ENCODE measurements around the gene HPCAL1. TPM values are rescaled to one million over a fixed set of nuclear protein-coding genes. Genes with fewer than 3 reads are reported as not detected.

HPCAL1 gene
- total RNA-seq, 1 donor, result 34.7 TPM

- Histone ChIP-seq H3K4me1 (ENCODE audit: insufficient read depth, low read length) (peaks cover 5% of the 10 kb centered on the region), H3K27me3 (ENCODE audit: insufficient read depth, low read length) (no peaks in the 10 kb centered on the region), H3K9me3 (ENCODE audit: low read depth, low read length) (no peaks in the 10 kb centered on the region), H3K4me3 (ENCODE audit: low read length) (no peak overlapping the region)
These were observed 9.8 kb downstream of the HPCAL1 start for GRCh38 chr2:10312437-10312957.

GRCh38 chr2:10316336-10316735 lies 13.6 kb downstream of the HPCAL1 start:
- Histone ChIP-seq H3K4me1 (ENCODE audit: insufficient read depth, low read length) (no peaks in the 10 kb centered on the region), H3K27me3 (ENCODE audit: insufficient read depth, low read length) (no peaks in the 10 kb centered on the region), H3K9me3 (ENCODE audit: low read depth, low read length) (no peaks in the 10 kb centered on the region), H3K4me3 (ENCODE audit: low read length) (no peak overlapping the region)

DNA sequence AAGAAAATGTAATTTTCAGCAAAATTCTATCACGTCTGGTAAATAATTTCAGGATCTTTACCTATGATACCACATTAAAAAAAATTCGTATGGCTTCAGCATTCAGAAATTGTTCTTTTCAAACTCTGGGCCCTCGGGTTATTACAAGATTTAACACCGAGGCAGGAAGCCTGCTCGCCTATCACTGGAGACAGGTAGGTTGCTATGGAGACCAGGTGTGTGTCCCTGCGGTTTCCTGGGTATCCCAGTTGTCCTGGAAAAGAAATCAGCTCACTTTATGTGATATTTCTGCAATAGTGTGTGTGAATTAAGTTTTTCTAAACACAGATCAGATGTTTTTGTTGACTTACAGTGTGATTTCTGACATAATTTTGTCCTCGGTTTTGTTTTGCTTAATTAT lies 14.2 kb downstream of the HPCAL1 start:
- no peaks in the 10 kb centered on the region for H3K27me3 ChIP-seq (ENCODE audit: insufficient read depth, low read length)
- no peaks in the 10 kb centered on the region for H3K4me1 ChIP-seq (ENCODE audit: insufficient read depth, low read length)
- no peak overlapping the region for H3K4me3 ChIP-seq (ENCODE audit: low read length)
- H3K9me3 ChIP-seq (ENCODE audit: low read depth, low read length), result no peaks in the 10 kb centered on the region

GRCh38 chr2:10317646-10318045 lies 14.9 kb downstream of the HPCAL1 start:
- Histone ChIP-seq H3K4me3 (ENCODE audit: low read length) (no peak overlapping the region), H3K27me3 (ENCODE audit: insufficient read depth, low read length) (no peaks in the 10 kb centered on the region), H3K9me3 (ENCODE audit: low read depth, low read length) (no peaks in the 10 kb centered on the region), H3K4me1 (ENCODE audit: insufficient read depth, low read length) (no peaks in the 10 kb centered on the region)

GRCh38 chr2:10318345-10318744 lies 15.6 kb downstream of the HPCAL1 start:
- Histone ChIP-seq H3K9me3 (ENCODE audit: low read depth, low read length) (no peaks in the 10 kb centered on the region), H3K4me3 (ENCODE audit: low read length) (no peak overlapping the region), H3K4me1 (ENCODE audit: insufficient read depth, low read length) (no peaks in the 10 kb centered on the region), H3K27me3 (ENCODE audit: insufficient read depth, low read length) (no peaks in the 10 kb centered on the region)

GRCh38 chr2:10319892-10320574 lies 17.3 kb downstream of the HPCAL1 start:
- no peaks in the 10 kb centered on the region for H3K27me3 ChIP-seq (ENCODE audit: insufficient read depth, low read length)
- no peaks in the 10 kb centered on the region for H3K9me3 ChIP-seq (ENCODE audit: low read depth, low read length)

DNA sequence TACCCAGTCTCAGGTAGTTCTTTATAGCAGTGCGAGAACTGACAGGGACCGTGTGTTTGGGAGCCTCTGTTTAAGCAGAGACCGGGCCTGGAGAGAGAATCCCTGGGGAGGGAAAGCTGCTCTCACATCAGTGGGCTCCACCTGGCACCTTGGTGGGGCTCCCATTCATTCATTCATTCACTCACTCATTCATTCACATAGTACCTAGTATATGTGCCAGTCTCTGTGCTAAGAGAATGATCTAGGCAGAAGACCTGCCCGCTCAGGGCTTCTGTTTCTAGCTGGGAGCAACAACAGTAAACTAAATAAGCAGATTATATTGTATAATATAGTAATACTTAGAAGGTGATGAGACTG lies 17.8 kb downstream of the HPCAL1 start:
- peaks cover 13% of the 10 kb centered on the region for H3K4me1 ChIP-seq (ENCODE audit: insufficient read depth, low read length)
- H3K9me3 ChIP-seq (ENCODE audit: low read depth, low read length), result no peaks in the 10 kb centered on the region
- no peak overlapping the region for H3K4me3 ChIP-seq (ENCODE audit: low read length)
- no peaks in the 10 kb centered on the region for H3K27me3 ChIP-seq (ENCODE audit: insufficient read depth, low read length)

More at GRCh38 chr2:10319892-10320574, 17.3 kb downstream of the HPCAL1 start:
- Histone ChIP-seq H3K4me3 (ENCODE audit: low read length) (no peak overlapping the region), H3K4me1 (ENCODE audit: insufficient read depth, low read length) (peaks cover 8% of the 10 kb centered on the region)

DNA sequence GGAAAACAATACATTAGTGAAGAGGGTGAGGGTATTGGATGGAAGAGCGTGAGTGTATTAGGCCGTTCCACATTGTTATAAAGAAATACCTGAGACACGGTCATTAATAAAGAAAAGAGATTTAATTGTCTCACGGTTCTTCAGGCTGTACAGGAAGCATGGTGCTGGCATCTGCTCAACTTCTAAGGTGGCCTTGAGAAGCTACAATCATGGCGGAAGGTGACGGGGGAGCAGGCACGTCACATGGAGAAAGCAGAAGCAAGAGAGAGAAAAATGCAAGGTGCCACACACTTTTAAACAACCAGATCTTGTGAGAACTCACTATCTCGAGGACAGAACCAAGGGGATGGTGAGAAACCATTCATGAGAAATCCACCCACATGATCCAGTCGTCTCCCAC lies 18.2 kb downstream of the HPCAL1 start:
- Histone ChIP-seq H3K4me1 (ENCODE audit: insufficient read depth, low read length) (peaks cover 16% of the 10 kb centered on the region), H3K4me3 (ENCODE audit: low read length) (no peak overlapping the region), H3K9me3 (ENCODE audit: low read depth, low read length) (no peaks in the 10 kb centered on the region), H3K27me3 (ENCODE audit: insufficient read depth, low read length) (no peaks in the 10 kb centered on the region)

- H3K4me1 ChIP-seq (ENCODE audit: insufficient read depth, low read length), result peaks cover 23% of the 10 kb centered on the region
- H3K4me3 ChIP-seq (ENCODE audit: low read length), result no peak overlapping the region
- H3K9me3 ChIP-seq (ENCODE audit: low read depth, low read length), result no peaks in the 10 kb centered on the region
These were observed 18.9 kb downstream of the HPCAL1 start for GRCh38 chr2:10321622-10322021.

GRCh38 chr2:10322481-10322880 lies 19.8 kb downstream of the HPCAL1 start:
- peaks cover 30% of the 10 kb centered on the region for H3K4me1 ChIP-seq (ENCODE audit: insufficient read depth, low read length)
- H3K27me3 ChIP-seq (ENCODE audit: insufficient read depth, low read length), result no peaks in the 10 kb centered on the region
- H3K9me3 ChIP-seq (ENCODE audit: low read depth, low read length), result no peaks in the 10 kb centered on the region
- no peak overlapping the region for H3K4me3 ChIP-seq (ENCODE audit: low read length)

More at GRCh38 chr2:10321622-10322021, 18.9 kb downstream of the HPCAL1 start:
- no peaks in the 10 kb centered on the region for H3K27me3 ChIP-seq (ENCODE audit: insufficient read depth, low read length)

GRCh38 chr2:10322973-10323372 lies 20.3 kb downstream of the HPCAL1 start:
- Histone ChIP-seq H3K27me3 (ENCODE audit: insufficient read depth, low read length) (no peaks in the 10 kb centered on the region), H3K4me3 (ENCODE audit: low read length) (no peak overlapping the region), H3K9me3 (ENCODE audit: low read depth, low read length) (no peaks in the 10 kb centered on the region)

GRCh38 chr2:10323535-10323934 lies 20.8 kb downstream of the HPCAL1 start:
- Histone ChIP-seq H3K27me3 (ENCODE audit: insufficient read depth, low read length) (no peaks in the 10 kb centered on the region), H3K4me3 (ENCODE audit: low read length) (no peak overlapping the region), H3K9me3 (ENCODE audit: low read depth, low read length) (no peaks in the 10 kb centered on the region), H3K4me1 (ENCODE audit: insufficient read depth, low read length) (peaks cover 40% of the 10 kb centered on the region)

More at GRCh38 chr2:10322973-10323372, 20.3 kb downstream of the HPCAL1 start:
- H3K4me1 ChIP-seq (ENCODE audit: insufficient read depth, low read length), result peaks cover 35% of the 10 kb centered on the region

- H3K4me1 ChIP-seq (ENCODE audit: insufficient read depth, low read length), result peaks cover 48% of the 10 kb centered on the region
- H3K4me3 ChIP-seq (ENCODE audit: low read length), result no peak overlapping the region
- no peaks in the 10 kb centered on the region for H3K27me3 ChIP-seq (ENCODE audit: insufficient read depth, low read length)
- no peaks in the 10 kb centered on the region for H3K9me3 ChIP-seq (ENCODE audit: low read depth, low read length)
These were observed 21.6 kb downstream of the HPCAL1 start for GRCh38 chr2:10324095-10324832.

GRCh38 chr2:10325278-10326145 lies 22.8 kb downstream of the HPCAL1 start:
- no peaks in the 10 kb centered on the region for H3K27me3 ChIP-seq (ENCODE audit: insufficient read depth, low read length)
- no peaks in the 10 kb centered on the region for H3K9me3 ChIP-seq (ENCODE audit: low read depth, low read length)
- peaks cover 60% of the 10 kb centered on the region for H3K4me1 ChIP-seq (ENCODE audit: insufficient read depth, low read length)
- H3K4me3 ChIP-seq (ENCODE audit: low read length), result no peak overlapping the region

GRCh38 chr2:10326151-10326616 lies 23.5 kb downstream of the HPCAL1 start:
- no peaks in the 10 kb centered on the region for H3K27me3 ChIP-seq (ENCODE audit: insufficient read depth, low read length)
- H3K4me3 ChIP-seq (ENCODE audit: low read length), result no peak overlapping the region
- no peaks in the 10 kb centered on the region for H3K9me3 ChIP-seq (ENCODE audit: low read depth, low read length)
- peaks cover 67% of the 10 kb centered on the region for H3K4me1 ChIP-seq (ENCODE audit: insufficient read depth, low read length)
